Activated T-helper 9 cell treated with anti-CD3 and anti-CD28 coated beads, Interleukin-2, amount 50 U/mL, for 16 hours (primary cell): ENCODE data around the gene ITGA3.

Source experiments
- DNase-seq: peaks from one replicate; pipeline ENCODE4 v3.0.0-alpha.2; 2020; ENCODE audit warnings: low read depth

ITGA3 gene

GRCh38 chr17:50055426-50056216, at the start of gene ITGA3:
TSS of gene ITGA3 (plus strand) at chr17:50056110. CDS start at chr17:50056440, 330 bp downstream.
- peak; percentile 46 for DNase-seq

- DNase-seq = no peak
Observed at GRCh38 chr17:50009282-50009681, 46.6 kb upstream of the ITGA3 start.

GRCh38 chr17:50013079-50013478, 42.8 kb upstream of the ITGA3 start:
- no peak for DNase-seq

GRCh38 chr17:50014471-50015088, 41.3 kb upstream of the ITGA3 start:
- no peak for DNase-seq

GRCh38 chr17:50015146-50015545, 40.8 kb upstream of the ITGA3 start:
- no peak for DNase-seq

- no peak for DNase-seq
Observed at GRCh38 chr17:50018909-50019308, 37.0 kb upstream of the ITGA3 start.

GRCh38 chr17:50020841-50021599, 34.9 kb upstream of the ITGA3 start:
- no peak for DNase-seq

- no peak for DNase-seq
Observed at GRCh38 chr17:50021681-50022370, 34.1 kb upstream of the ITGA3 start.

GRCh38 chr17:50022463-50023130, 33.3 kb upstream of the ITGA3 start:
- DNase-seq = no peak

- DNase-seq = no peak
Observed at GRCh38 chr17:50023520-50023919, 32.4 kb upstream of the ITGA3 start.

- no peak for DNase-seq
Observed at GRCh38 chr17:50024808-50025207, 31.1 kb upstream of the ITGA3 start.

- no peak for DNase-seq
Observed at GRCh38 chr17:50026046-50026675, 29.7 kb upstream of the ITGA3 start.

GRCh38 chr17:50026837-50027171, 29.1 kb upstream of the ITGA3 start:
- DNase-seq = peak; percentile 70

GRCh38 chr17:50027172-50027880, 28.6 kb upstream of the ITGA3 start:
- no peak for DNase-seq

- no peak for DNase-seq
Observed at GRCh38 chr17:50027881-50028735, 27.8 kb upstream of the ITGA3 start.

- no peak for DNase-seq
Observed at GRCh38 chr17:50028736-50029120, 27.2 kb upstream of the ITGA3 start.

- no peak for DNase-seq
Observed at GRCh38 chr17:50029185-50029584, 26.7 kb upstream of the ITGA3 start.

GRCh38 chr17:50033316-50033715, 22.6 kb upstream of the ITGA3 start:
- DNase-seq = no peak

- DNase-seq = no peak
Observed at GRCh38 chr17:50034498-50035364, 21.2 kb upstream of the ITGA3 start.
